Tibial nerve (tissue), 4 donors: Measurements from ENCODE around the gene EPHA3.

Source experiments
- EP300 ChIP-seq, 2 donors: sonication (generic); formaldehyde crosslinking; IDR thresholded peaks; one replicate each; pipeline ENCODE4 v1.6.1; 2017; ENCODE audit warnings: antibody characterized with exemption in 2 of 2, mild to moderate bottlenecking in 1 of 2
- POLR2A ChIP-seq, 2 donors: fragments of 450-650 bp; IDR thresholded peaks; one replicate each; pipeline ENCODE4 v1.6.1; 2017; ENCODE audit warnings: antibody characterized with exemption in 2 of 2, mild to moderate bottlenecking in 2 of 2, moderate library complexity in 2 of 2
- TF ChIP-seq, protein P1 (sequence below), 5 experiments: fragments of 200-600 bp in 3 of 5; fragments of 450-650 bp in 2 of 5; sonication (generic) in 3 of 5; IDR thresholded peaks; one replicate each; pipeline ENCODE4 v1.5.1; 2016 to 2019; ENCODE audit warnings: antibody characterized with exemption in 5 of 5, mild to moderate bottlenecking in 3 of 5, moderate library complexity in 2 of 5

DNA sequence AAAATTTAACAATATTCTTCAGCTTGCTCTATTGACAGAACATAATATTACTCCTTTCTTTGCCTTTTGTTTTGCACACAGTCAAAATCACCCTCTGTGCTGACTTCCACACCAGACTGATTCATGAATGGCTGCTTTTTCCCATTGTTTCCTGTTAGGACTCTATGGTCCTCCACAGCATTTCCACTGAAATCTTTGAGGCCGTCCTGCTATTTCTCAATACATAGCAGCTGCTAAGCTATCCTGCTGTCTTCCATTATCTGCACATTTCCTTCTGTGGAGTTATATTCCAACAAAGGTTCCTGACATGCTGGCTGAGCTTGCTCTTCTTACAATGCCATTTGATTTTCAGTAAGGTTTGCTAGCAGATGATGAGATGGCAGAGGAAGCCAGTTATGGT lies 153.3 kb downstream of the EPHA3 start:
- TF ChIP-seq POLR2A (IDR thresholded peaks at IDR 0.05), result no peak
- TF ChIP-seq, protein P1, sequence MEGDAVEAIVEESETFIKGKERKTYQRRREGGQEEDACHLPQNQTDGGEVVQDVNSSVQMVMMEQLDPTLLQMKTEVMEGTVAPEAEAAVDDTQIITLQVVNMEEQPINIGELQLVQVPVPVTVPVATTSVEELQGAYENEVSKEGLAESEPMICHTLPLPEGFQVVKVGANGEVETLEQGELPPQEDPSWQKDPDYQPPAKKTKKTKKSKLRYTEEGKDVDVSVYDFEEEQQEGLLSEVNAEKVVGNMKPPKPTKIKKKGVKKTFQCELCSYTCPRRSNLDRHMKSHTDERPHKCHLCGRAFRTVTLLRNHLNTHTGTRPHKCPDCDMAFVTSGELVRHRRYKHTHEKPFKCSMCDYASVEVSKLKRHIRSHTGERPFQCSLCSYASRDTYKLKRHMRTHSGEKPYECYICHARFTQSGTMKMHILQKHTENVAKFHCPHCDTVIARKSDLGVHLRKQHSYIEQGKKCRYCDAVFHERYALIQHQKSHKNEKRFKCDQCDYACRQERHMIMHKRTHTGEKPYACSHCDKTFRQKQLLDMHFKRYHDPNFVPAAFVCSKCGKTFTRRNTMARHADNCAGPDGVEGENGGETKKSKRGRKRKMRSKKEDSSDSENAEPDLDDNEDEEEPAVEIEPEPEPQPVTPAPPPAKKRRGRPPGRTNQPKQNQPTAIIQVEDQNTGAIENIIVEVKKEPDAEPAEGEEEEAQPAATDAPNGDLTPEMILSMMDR (IDR thresholded peaks at IDR 0.05), result no peak
- no peak for TF ChIP-seq EP300 (IDR thresholded peaks at IDR 0.05)
